HG02970 (cell line): ENCODE measurements around the gene PTK6.
A peak's percentile ranks its signal among the peaks of the same experiment; 100 is the strongest.
"Not testable (repeated sequence)": the region's sequence is repeated elsewhere in the genome, so short reads cannot be mapped to it uniquely, and the experiment has no call there.

Experiments used
- ATAC-seq: cut with Tn5 transposase; IDR thresholded peaks from one replicate; pipeline ENCODE4 v1.9.1; 2021; ENCODE audit warnings: mild to moderate bottlenecking, moderate library complexity, moderate number of reproducible peaks; ENCODE audit not compliant: unreplicated experiment, low FRiP score

Gene PTK6

DNA sequence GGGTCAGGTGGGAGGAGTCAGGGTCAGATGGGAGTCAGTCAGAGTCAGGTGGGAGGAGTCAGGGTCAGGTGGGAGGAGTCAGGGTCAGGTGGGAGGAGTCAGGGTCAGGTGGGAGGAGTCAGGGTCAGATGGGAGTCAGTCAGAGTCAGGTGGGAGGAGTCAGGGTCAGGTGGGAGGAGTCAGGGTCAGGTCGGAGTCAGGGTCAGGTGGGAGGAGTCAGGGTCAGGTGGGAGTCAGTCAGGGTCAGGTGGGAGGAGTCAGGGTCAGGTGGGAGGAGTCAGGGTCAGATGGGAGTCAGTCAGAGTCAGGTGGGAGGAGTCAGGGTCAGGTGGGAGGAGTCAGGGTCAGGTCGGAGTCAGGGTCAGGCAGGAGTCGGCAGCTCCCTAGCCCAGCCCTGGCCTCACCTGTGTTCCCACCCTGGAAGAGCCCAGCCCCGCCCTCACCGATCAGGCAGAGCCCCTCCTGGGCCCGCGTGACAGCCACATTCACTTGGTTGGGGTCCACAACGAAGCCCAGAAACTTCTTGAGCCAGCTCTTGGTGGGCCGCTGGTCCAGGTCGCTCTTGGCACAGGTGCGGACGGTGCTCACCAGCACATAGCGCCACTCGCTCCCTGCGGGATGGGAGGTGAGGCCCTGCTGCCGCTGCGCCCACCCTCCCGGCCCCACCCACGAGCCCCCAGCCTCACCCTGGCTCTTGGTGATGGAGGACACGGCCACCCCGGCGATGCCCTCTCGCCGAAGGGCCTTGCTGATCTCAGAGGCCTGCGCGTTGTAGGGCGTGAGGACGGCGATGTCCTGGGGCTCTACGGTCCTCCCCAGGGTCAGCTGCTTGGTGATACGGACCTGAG, 22.5 kb upstream of the PTK6 start:
- ATAC-seq, result not testable (repeated sequence)

DNA sequence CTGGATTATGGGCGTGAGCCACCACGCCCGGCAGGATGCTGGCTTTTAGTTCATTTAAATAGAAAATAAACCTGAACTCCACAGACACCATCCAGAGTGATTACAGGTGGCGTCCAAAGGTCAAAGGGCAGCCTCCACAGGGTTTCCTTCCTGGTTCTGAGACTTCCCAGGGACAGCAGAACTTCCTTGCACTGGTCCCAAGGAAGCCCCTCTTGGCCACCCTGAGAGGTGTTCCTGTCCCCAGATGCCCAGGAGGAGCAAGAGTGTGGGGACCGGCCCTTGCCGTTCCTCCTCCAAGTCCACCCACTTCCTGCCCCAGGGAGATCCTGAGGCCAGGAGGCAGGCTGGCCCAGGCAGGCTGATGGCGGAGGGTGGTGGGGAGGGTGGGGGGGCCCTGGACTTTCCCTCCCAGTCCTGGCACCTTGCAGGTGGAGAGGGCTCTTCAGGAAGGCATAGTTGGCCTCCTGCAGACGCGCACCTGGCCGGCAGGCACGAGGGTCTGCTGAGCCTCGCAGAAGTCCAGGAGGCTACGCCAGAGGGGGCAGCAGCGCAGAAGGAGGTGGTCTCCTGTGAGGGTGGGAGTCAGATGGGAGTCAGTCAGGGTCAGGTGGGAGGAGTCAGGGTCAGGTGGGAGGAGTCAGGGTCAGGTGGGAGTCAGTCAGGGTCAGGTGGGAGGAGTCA, 21.8 kb upstream of the PTK6 start:
- no peak for ATAC-seq

DNA sequence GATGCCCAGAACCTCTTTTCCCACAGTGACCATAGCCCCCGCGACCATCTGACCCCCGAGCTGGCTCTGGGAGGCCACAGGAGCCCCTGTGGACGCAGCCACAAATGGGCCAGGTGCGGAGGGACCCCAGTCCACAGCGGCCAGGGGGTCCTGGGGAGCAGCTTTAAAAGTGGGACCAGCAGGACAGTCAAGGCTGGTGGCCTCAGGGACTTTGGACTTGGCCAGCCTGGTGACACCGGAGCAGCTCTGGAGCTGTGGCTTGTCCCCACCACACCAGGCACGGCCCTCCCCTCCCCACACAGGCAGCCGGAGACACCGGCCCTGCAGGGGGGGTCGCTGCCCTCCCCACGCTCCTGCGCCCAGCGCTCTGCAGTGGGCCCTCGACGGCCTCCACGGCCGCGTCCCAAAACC, 20.3 kb upstream of the PTK6 start:
- ATAC-seq, result no peak

DNA sequence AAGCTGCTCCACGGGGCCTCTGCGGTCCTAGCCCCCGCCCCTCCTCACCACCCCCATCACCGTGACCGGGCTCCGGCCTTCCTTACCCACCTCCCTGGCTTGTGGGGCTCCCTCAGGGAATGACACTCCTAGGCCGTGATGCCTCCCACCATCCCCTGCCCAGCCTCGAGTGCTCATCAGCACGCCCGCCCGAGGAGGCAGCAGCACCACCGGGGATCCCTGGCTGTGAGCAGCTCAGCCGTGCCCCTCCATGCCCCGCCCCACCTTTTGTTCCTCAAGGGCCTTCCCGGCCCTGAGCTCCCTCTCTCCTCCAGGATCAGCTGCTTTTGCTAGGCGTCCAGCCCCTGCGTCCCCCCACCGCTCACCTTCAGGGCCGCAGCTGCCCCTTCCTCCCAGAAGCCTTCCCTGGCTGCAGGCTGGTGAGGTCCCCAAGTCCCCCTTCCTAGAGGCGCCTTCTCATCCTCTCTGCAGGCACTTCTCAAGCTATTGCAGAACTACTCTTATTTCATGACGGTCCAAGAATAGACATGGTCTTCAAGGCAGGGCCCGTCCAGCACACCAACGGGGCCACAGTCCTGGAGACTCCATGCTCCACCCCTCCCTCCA, 19.8 kb upstream of the PTK6 start:
- ATAC-seq, result no peak

DNA sequence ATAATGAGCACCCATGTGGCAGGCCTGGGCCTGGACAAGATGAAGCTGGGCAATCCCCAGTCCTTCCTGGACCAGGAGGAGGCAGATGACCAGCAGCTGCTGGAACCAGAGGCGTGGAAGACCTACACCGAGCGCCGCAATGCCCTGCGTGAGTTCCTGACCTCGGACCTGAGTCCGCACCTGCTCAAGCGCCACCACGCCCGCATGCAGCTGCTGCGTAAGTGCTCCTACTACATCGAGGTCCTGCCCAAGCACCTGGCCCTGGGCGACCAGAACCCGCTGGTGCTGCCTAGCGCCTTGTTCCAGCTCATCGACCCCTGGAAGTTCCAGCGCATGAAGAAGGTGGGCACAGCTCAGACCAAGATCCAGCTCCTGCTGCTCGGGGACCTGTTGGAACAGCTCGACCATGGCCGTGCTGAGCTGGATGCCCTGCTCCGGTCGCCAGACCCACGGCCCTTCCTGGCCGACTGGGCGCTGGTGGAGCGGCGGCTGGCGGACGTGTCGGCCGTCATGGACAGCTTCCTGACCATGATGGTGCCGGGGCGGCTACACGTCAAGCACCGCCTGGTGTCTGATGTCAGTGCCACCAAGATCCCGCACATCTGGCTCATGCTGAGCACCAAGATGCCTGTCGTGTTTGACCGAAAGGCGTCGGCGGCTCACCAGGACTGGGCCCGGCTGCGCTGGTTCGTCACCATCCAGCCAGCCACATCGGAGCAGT, 18.6 kb upstream of the PTK6 start:
- ATAC-seq, result no peak

DNA sequence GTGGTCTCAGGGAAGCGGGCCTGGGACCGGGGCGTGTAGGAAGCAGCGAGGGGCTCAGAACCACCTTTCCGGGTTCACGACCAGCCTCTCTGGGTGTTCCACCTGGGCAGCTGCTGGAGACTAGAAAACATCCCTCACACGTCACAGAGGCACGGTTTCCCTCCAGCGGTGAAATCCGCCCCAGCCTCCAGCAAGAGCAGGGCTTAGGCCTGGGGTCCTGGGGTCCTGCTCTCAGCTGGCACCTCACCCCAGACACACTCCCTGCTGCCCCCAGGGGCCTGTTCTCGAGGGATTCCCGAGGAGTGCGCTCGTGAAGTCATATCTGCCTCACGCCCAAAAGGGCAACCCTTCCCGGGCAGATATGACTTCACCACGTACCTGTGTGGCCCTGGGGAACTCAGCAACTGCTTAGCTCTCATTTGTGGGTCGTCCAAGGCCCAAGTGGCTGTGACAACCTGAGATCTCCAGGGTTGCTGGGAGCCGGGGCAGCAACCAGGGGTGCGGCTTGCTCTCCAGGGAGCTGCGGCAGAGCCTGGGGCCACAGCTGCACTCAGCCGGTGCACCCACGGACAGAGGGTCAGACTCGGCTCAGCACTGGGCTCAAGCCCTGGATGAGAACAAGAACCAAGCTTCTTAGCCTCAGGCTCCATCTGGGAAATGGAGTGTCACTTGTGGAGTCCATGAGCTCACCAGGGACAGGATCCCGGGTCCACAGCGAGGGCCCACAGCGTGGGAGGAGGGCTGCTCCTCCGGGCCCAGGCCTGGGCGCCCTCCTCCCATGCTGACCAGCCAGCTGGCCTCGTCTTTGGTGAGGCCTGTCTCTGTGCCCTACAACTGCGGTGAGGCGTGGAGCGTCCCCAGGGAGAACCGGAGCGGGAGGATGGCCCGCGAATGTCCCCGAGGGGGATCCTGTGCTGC, 17.4 kb upstream of the PTK6 start:
- ATAC-seq, result no peak

DNA sequence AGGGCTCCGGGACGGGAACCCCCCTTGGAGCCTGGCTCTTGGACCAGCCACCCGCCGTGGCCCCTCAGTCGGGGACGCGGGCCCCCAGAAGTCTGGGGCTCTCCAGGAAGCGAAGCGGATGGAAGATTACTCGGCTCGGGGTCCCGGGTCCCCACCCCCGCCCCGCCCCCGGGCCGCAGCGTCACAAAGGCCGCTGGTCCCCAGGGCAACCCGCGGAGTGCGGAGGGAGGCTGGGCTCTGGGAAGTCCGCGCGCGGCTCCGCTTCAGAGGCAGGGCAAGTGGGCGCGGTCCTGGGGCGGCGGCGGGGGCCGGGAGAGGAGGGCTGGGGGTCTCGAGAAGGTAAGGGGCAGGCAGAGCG, 16.7 kb upstream of the PTK6 start, which contains the start of gene FNDC11:
Gene FNDC11 (plus strand): TSS at position 227 of the 358 bp plus-strand sequence. CDS start 1,505 bp downstream, outside the sequence.
- peak; percentile 14 for ATAC-seq

DNA sequence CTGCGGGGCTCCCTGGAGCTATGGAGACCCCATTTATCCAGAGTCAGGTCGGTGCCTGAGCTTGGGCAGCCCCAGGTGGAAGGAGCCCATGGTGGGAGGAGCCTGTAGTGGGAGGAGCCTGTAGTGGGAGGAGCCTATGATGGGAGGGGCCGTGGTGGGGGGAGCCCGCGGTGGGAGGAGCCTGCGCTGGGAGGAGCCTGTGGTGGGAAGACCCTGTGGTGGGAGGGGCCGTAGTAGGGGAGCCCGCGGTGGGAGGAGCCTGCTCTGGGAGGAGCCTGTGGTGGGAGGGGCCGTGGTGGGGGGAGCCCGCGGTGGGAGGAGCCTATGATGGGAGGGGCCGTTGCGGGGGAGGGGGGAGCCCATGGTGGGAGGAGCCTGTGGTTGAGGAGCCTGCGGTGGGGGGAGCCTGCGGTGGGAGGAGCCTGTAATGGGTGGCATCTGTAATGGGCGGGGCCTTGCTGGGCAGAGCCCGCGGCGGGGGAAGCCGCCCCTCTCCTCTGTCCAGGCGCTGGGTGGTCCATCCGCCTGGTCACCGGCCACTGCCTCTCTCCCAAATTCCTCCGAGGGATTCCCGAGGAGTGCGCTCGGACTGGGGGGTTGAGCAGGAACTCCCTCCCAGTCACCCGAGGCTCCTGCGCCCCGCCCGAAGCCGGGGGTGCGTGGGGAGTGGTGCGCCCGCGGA, 16.2 kb upstream of the PTK6 start:
- ATAC-seq, result peak; percentile 49

DNA sequence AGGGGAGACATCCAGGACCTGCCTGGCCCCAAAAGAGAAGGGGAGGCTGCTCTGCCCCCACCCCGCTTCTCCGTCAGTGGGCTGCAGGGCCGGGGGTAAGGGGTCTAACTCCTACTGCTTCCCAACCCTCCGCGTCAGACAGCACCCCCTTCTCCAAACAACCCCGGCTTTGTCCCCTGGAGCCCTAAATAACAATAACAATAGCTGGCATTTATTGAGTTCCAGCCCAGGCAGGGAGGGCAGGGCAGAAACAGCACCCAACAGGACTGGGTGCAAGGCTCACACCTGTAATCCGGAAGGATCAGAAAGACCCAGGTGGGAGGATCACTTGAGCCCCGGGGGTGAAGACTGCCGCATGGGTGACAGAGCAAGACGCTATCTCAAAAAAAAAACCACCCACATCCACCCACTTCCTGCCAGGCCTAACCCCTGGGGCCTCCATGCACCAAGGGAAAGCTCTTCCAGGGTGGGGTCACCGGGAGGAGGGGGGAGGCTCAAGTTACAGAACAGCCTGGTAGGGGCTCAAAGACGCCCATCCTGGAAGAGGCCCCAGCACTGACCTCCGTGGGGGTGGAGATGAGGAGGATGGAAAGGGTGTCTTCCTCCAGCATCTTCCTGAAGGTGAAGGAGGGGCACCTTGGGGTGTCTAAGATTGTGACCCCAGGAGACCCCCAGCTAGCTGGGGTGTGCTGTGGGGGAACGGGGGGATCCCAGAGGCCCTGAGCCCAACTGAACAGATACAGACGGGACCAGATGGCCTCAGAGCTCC, 15.5 kb upstream of the PTK6 start:
- peak; percentile 31 for ATAC-seq

DNA sequence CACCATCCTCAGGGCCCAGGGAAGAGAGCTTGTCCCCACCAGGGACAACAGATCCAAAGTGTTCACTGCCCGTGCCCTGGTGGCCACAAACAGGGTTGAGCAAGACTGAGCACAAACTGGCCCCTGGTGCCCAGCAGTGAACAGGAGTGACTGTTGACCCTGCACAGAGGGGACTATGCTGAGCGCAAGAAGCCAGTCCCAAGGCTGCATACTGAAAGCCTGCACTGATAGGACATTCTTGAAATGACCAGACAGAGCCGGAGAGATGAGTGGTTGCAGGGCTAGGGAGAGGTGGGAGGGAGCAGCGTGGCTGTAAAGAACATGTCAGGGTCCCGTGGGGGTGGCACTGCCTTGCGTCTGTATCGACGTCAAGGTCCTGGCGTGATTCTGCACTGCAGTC, 13.9 kb upstream of the PTK6 start:
- ATAC-seq, result no peak

DNA sequence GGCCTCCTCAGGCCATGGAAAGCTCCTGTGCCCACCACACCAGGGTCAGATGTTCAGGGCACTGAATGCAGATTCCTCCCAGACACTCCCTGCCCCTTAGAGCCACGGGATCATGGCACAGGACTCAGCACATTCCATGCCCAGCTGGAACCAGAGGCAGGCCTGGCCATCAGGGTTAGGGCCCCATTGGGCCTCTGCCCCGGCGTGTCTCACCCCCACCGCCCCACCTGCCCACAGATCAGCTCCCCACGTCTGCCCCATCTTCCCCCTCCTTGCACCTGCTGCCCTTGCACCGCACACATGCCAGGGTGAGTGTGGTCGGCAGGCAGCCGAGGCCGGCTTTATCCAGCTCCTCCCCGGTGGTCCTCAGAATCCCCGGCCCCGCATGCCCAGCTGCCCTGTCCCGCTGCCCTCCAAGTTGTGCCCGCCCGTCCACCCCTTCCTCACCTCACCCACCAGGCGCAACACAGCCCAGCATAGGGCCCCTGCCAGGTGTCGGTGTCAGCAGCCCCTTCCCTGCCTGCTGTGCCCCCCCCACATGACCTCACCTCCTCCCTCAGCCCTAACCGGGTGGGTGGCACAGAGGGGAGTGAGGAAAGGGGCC, 12.6 kb upstream of the PTK6 start:
- no peak for ATAC-seq

DNA sequence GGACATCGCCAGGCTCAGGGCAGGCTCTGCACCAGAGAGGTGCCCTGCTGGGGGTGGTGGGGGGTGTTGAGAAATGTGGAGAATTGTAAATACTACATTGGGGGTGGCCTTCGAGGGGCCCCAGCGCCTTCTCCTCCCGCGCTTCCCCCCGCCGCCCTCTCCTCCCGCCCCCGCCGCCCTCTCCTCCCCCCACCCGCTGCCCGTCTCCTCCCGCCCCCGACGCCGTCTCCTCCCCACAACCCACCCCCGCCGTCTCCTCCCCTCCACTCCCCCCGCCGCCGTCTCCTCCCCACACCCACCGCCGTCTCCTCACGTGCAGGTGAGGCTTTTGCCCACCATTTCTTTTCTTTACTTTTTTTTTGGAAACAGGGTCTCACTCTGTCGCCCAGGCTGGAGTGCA, 11.8 kb upstream of the PTK6 start:
- no peak for ATAC-seq

DNA sequence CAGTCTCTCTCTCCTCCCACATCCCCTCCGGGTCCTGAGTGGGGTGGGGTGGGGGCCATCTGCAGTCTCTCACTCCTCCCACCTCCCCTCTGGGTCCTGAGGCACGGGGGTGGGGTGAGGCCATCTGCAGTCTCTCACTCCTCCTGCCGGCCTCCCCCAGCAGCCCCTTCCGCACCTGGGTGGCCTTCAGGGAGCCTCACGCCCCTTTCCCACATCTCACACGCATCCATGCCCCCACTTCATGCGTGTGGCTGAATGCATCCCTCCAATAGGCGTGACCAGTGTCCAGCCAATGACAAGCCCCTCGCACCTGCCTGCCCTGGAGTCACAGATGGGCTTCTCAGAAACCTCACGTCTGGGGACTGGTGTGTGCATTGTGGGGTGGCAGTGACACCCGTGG, 11.4 kb upstream of the PTK6 start:
- ATAC-seq, result no peak

DNA sequence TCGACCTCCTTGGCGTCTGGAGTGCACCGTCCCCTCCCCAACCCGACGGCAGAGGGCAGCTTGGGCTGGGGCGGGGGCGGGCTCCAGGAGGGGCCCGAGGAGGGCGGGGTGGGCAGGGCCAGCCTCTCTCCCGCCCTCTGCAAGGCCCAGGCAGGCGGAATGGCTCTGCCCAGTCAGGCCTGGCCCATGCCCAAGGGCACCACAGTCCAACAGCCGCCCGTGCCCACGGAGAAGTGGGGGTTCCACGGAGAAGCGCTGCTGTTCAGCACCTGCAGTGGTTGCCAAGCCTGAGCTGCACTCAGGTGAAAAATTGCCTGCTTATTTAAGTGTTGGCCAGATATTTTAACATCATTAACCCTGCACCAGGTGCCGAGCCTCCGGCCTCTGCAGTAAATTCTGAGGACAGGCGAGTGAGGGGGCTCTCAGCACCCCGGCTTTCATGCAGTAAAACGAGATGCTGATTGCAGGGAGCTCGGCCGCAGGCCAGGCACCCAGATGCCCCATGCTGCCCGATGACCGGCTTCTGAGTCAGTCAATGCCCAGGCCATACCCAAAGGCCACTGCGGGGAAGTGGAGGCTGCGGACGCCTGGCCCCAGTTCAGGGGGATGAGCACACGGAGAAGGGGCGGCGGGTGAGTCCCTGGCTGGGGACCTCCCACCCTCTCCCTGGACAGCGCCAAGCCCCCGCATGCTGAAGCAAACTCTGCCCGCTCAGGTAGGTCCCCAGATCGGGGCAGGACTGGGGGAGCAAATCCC, 10.7 kb upstream of the PTK6 start, which contains the start of gene SRMS:
Gene SRMS (minus strand): TSS at position 25 of the 756 bp plus-strand sequence. CDS start 286 bp downstream, outside the sequence.
- no peak for ATAC-seq

DNA sequence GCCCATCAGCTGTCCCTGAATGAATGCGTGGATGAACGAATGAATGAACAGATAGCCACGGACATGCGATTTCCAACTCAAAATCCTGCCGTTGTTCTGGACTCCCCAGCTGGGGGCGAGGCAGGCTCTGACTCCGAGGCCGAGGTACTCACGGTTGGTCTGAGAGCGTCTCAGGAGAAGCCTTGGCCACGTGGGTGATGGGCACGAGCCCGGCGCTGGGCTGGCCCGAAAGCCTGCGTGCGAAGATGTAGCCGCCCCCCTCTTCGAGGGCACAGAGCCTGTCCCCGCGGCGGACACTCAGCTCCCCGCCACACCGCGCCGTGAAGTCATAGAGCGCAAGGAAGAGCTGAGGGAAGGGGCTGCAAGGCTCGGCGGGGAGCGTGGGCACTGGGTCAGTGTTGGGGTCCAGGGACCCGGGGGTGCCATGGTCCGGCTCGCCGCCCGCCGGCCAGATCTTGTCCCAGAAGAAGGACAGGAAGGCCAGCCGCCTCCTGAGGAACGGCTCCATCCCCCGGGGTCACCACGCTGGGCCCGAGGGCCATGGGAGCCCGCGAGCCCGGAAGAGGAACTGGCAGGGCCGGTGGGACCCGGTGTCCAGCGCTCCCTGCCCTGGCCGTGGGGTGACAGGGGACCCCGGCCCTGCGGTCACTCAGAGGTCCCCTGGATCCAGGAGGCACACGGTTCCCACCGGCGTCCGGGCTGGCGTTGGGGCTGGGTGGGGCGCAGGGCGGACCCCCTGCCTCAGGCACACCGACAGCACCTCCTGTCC, 10.0 kb upstream of the PTK6 start:
- ATAC-seq, result no peak

DNA sequence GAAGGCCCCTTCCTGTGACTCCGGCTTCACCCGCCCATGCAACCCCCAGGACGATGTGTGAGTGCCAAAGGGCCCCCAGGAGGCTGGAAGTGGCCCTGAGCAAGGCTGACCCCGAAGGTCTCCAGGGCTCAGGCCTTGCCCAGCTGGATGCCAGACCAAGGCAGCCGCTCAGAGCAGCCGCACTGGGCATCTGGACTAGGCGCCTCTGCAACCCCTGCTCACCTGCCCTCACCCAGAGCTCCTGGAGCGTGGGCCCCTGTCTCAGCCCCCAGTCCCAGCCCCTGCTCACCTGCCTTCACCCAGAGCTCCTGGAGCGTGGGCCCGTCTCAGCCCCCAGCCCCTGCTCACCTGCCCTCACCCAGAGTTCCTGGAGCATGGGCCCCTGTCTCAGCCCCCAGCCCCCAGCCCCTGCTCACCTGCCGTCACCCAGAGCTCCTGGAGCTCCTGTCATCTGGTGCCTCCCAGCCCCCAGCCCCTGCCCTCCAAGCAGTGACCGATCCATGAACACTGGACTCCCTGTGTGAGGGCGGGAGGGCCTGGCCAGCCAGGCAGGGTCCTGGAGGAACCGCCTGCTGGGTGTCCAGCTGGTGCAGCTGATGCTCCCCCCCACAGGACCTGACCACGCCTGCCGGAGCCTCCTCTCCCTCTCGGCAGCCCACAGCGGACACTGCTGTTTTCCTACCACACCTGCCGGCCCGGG, 9.2 kb upstream of the PTK6 start:
- no peak for ATAC-seq
